ENCODE measurements around the gene GUK1.
"Not testable (repeated sequence)": the region's sequence is repeated elsewhere in the genome, so short reads cannot be mapped to it uniquely, and the experiment has no call there.

The GUK1 gene

DNA sequence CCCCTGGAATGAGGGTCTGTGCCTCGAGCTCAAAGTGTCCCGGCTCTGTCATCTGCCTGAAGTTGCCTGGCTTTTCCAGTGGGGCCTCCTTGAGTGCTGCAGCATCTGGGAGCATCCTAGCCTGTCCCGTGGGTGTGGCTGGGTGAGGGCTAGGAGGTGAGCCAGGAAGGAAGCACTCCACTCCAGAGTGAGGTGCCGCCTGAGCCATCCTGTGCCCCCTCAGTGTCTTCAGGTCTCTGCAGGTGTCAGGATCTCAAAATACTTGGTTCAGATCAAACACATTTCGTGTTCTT lies 37.0 kb downstream of the GUK1 start:
- DNase-seq (ENCODE audit: low read depth) = no peak

DNA sequence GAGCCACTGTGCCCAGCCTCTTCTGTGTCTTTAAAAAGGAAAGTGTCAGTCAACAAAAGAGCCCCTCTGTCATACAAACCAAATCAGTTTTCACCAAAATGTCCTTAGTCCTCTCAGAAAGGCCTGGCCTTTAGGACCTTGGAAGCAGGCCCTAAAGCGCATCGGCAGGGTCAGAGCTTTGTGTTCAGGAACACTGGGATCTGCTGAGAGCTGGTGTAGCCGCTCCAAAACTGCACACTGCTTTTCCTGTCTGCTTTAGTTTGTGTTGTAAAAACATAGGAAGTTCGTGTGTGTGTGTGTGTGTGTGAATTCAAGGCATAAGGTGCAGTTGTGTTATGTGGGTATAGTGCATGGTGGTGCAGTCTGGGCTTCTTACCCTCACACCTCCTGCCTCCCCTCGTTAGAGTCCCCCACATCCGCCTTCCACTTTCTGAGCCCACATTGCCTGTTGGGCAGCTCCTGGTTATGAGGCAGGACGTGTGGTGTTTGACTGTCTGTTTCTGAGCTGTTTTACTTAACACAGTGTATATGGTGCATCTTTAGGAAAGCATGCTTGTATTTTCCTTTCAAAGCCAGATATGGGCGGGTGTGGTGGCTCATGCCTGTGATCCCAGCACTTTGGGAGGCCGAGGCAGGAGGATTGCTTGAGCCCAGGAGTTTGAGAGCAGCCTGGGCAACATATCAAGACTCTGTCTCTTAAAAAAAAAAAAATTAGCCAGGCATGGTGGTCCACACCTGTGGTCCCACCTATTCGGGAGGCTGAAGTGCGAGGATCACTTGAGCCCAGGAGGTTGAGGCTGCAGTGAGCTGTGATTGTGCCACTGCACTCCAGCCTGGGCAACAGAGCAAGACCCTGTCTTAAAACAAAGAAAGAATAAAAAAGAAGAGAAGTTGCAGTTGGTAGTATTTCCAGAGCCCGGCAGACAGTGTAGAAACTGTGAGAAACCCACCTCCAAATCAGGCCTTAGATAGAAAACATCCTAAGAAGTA lies 37.9 kb downstream of the GUK1 start:
- DNase-seq (ENCODE audit: low read depth) = no peak

DNA sequence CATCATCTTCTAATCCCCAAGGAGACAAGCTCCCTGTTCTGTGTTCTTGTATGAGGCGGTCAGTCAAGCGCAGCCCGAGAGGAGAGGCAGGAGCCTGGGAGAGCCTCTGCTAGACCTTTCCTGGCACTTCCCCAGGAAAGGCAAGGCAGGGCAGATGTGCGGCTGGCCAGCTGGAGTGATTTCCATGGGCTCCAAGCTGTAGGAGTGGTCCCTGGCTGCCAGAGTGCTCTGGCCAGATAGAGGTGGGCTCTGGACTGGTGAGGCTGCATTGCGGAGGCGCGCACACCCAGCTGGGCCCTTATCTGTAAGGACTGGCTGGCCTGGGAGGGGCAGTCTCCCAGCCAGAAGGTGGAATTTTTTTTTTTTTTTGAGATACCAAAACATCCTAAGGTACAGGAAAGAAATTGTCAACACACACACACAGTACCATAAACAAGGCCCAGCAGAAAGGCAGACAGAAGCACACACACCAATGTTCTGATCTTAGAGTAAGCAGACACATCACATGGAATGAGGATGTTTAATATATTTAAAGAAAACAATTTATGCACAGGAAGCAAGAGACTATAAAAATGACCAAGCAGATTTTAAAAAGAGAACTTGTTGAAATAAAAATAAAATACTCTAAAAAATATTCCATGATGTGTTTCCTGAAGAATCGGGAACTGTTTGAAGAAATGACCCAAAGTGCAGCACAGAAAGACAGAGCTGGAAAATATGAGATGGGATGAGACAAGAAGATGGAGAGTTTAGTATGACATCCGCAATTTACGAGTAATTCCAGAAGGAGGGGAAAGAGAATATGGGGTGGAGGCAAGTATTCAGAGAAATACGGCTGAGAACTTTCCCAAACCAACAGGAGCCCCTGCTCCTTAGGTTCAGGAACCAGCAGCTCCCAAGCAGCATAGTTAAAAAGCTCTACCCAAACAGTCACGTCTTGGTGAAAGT lies 38.9 kb downstream of the GUK1 start:
- DNase-seq (ENCODE audit: low read depth) = no peak

DNA sequence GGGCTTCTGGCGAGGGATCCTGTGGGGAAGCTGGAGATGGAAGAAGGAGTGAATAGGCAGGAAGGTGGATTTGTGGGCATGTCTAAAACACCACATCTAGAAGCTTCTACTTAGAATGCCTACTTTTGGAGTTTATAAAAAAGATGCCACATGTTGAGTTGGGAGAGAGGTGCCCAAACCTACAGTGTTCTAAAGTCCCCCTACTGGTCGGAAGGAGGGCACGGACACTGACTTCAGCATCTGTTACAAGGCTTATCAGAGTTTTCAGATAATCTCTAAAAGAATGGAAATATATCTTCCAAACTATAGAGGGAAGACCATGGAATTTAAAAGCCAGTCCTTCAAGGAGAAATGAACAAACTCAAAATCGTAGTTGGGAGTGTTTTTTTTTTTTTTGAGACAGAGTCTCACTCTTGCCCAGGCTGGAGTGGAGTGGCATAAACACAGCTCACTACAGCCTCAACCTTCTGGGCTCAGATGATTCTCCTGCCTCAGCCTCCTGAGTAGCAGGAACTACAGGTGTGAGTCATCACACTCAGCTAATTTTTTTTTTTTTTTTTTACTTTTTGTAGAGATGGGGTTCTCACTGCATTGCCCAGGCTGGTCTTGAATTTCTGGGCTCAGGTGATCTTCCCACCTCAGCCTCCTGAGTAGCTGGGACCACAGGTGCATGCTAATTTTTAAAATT lies 40.3 kb downstream of the GUK1 start:
- DNase-seq (ENCODE audit: low read depth) = no peak

DNA sequence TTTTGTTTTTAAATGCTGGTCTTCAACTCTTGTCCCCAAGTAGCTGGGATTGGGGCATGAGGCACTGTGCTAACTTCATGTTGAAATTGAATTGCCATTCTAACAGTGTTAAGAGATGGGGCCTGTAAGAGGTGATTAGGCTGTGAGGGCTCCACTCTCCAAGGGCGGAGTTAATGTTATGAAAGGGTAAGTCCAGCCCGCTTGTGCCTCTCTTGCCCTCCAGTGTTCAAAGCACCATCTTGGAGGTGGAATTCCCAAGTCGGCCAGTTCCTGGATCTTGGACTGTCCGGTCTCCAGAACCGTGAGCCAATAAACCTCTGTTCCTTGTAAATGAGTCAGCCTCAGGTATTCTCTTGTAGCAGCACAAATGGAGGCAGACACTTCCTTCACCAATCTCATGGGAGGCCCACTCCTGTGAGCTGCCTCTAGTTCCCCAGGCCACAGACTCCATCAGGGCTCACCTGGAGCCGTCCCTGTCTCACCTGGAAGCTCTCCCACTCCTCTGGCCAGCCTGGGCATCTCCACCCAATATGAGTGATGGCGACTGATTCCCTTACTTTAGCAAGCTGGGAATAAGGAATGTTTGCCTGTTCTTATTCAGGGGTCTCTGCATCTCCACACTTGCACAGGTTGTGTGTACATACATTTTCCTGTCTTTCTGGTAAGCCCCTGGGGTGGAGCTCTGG lies 41.0 kb downstream of the GUK1 start:
- no peak for DNase-seq (ENCODE audit: low read depth)

DNA sequence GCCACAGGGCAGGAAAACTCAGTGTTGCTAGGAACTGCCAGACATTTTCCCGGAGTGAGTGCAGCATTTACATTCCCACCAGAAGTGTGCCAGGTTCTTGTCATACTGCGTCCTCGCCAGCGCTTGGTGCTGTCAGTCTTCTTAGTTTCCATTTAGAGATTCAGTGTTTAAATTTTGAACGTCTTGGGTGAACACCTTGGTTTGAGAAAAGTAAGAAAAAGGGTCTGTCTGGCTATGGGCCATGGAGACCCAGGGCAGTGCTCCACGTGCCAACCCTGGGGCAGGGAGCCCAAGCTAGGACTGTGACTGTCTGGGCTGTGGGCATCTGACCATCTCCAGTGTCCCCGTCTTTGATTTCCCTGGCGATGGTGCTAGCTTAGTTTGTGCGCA lies 41.6 kb downstream of the GUK1 start:
- DNase-seq (ENCODE audit: low read depth) = no peak

DNA sequence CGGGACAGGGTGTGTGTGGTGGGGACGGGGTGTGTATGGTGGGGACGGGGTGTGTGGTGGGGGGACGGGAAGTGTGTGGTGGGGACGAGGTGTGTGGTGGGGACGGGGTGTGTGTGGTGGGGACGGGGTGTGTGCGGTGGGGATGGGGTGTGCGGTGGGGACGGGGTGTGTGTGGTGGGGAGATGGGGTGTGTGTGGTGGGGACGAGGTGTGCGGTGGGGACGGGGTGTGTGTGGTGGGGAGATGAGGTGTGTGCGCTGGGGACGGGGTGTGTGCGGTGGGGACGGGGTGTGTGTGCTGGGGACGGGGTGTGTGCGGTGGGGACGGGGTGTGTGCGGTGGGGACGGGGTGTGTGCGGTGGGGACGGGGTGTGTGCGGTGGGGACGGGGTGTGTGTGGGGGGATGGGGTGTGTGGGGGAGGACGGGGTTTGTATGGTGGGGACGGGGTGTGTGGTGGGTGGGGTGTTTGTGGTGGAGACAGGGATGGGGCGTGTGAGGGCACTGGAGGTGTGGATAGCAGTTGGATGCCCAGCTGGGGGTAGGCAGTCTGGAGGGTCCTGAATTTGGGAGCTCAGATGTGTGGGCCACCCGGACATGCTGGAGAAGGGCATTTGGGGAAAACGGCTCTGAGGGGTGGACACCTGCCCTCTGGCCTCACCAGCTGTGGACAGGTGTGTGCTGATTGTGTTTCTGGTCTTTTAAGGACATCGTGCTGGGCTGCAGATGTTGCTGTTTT lies 42.4 kb downstream of the GUK1 start:
- DNase-seq (ENCODE audit: low read depth) = no peak

DNA sequence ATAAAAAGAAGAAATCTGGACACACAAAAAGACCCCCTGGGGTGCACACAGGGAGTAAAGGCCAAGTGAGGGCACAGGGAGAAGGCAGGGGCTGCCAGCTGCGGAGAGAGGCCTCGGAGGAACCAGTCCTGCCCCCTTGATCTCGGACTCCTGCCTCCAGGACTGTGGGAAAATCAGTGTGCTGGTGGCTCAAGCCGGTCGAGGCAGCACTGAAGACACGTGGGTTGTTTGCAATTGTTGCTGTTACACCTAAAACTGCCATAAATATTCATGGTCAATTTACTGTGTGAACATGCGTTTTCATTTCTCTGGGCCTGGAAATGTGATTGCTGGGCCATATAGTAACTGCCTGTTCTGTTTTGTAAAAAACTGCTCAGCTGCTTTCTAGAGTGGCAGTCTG lies 44.1 kb downstream of the GUK1 start:
- no peak for DNase-seq (ENCODE audit: low read depth)

DNA sequence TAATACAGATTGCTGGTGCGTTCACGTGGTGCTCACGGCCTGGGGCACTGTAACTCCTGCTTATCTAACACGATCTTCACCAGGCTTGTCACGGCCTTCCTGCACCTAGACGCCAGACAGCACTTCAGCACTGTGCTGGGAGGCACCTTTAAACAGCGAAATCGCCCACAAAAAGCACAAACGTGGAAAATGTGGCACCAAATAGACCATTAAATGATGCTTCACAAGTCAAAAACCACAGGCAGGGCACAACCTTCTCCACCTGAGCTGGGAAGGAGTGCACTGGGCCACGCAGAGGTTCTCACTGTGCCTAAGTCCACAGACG lies 45.5 kb downstream of the GUK1 start:
- DNase-seq (ENCODE audit: low read depth) = no peak

DNA sequence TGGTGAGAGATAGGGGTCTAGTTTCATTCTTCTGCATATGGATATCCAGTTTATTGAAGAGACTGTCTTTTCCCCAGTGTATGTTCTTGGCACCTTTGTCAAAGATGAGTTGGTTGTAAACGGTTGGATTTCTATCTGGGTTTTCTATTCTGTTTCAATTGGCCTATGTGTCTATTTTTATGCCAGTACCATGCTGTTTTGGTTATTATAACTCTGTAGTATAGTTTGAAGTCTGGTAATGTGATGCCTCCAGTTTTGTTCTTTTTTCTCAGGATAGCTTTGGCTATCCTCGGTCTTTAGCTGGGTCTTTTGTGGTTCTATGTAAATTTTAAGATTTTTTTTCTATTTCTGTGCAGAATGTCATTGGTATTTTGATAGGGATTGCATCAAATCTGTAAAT lies 48.2 kb downstream of the GUK1 start:
- DNase-seq (ENCODE audit: low read depth) = not testable (repeated sequence)

DNA sequence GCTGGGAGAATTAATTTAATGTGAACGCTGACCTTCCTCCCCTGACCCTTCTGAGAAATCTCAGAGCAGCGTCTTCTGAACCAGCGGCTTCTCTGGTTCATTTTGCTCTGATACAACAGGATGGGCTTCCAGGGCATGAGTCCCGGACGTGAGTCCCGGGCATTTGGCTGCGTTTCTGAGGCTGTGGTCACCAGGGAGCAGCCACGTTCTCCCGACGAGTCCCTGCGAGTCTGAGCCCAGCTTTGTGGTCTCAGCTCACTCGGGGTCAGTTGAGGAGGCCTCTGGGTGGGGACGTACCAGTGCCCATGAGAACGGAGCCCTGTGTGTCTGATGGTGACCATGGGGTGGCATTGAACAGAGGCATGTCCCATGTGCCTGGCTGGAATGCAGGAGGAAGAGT lies 50.1 kb downstream of the GUK1 start:
- no peak for DNase-seq (ENCODE audit: low read depth)

DNA sequence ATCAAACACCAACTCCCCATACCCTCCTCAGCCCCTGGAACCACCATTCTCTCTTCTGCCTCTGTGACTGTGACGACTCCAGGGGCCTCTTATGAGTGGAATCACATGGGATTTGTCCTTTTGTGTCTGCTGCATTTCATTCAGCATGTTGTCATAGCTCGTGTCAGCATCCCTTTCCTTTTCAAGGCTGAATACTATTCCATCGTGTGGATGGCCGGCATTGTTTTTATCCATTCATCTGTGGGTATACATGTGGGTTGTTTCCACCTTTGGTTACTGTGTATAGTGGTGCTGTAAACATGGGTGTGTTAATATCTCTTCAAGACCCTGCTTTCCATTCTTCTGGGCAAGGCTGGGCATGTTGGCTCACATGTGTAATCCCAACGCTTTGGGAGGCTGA lies 50.7 kb downstream of the GUK1 start:
- DNase-seq (ENCODE audit: low read depth) = no peak

DNA sequence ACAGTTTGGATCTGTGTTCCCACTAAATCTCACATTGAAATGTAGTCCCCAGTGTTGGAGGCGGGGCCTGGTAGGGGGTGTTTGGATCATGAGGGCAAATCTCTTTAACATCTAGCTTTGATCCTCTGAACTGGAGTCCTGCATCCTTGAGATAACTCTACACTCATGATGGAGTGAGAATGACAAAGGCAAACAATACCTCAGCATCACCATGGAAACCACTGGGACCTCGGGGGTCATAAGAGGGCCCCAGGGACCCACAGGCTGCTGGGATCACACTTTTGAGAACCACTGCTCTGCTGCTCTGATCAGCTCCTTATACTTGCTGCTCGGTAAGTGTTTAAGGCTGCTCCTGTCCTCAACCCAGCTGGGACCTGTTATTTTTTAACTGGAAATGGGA lies 54.4 kb downstream of the GUK1 start:
- DNase-seq (ENCODE audit: low read depth) = no peak

DNA sequence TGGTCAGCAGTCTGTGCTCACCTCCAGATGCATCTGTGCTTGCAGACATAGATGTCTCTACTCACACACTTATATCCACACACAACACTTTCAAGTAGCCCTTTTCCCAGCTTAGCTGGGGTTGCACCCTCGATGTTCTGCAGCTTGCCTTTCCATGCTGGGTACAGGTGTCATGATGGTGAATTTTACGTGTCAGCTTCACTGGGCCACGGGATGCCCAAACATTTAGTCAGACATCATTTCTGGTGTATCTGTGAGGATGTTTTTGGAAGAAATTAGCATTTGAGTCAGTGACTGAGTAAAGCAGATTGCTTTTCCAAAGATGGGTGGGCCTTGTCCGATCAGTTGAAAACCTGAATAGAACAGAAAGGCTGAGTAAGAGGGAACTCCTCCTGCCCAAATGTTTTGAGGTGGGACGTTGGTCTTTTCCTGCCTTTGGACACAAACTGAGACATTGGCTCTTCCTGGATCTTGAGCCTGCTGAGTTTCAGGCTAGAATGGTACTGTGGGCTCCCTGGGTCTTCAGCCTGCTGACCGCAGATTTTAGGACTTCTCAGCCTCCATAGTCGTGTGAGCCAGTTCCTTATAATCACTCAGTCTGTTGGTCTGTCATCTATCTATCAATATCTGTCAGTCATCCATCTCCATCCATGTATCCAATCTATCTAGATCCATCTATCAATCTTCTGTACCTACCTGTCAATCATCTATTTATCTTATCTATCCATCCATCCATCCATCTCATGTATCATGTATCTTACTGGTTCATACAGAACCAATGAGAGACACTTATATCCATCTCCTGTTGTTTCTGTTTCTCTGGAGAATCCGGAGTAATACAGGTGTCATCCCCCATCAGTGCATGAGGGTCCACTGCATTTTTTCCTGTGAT lies 55.1 kb downstream of the GUK1 start:
- no peak for DNase-seq (ENCODE audit: low read depth)

DNA sequence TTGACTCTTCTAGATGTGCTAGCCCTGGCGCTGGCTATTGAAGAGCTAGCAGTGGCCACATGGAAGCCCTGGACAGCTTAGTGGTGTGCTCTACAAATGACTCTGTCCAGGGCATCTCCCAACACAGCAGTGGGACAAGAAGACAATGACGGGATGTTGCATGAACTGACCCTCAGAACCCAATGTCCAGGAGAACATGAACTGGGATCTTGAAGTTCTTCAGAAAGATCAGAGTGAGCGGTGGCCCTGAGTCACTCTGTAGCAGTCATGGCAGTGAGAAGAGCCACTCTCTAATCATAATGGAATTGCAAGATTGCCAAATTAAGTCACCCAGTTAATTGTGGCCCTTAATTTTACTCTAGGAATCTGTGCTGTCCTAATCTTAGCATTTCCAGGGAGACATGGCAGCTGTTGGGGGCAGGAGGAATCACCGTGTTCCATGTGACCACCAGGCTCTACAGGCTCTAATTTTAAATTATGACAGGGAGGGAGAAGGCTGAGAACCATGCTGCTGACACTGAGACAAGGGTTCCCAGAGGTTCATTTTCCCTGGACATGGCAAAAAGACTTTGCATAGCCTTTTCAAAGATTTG lies 57.6 kb downstream of the GUK1 start:
- DNase-seq (ENCODE audit: low read depth) = no peak

Measured in amniotic epithelial cell (primary cell).